Superior temporal gyrus (tissue), 1 donor: ENCODE results near the gene CTNNA2.

Source experiments
- DNase-seq: peaks from one replicate; pipeline ENCODE4 v3.0.0-alpha.2; 2016; ENCODE audit errors: extremely low spot score

The CTNNA2 gene

DNA sequence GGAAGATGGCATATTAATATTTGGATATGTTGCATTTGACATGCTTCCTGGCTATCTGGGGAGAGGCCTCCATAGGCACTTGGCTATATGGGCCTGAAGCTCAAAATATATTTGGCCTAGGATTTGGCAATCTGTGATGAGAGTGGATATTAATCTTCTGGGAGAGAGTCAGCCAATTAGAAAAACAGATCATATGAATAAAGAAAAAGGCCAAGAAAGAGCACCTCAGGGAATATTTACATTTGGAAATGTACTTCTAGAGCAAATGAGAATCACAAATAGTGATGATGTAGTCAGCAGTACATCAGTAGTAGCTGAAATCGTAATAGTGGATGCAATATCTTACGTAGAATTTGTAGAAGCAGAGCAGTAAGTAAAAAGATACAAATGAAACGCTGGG, 277.0 kb downstream of the CTNNA2 start:
- DNase-seq: no peak

GRCh38 chr2:79792090-79792489, 279.2 kb downstream of the CTNNA2 start:
- DNase-seq: no peak

DNA sequence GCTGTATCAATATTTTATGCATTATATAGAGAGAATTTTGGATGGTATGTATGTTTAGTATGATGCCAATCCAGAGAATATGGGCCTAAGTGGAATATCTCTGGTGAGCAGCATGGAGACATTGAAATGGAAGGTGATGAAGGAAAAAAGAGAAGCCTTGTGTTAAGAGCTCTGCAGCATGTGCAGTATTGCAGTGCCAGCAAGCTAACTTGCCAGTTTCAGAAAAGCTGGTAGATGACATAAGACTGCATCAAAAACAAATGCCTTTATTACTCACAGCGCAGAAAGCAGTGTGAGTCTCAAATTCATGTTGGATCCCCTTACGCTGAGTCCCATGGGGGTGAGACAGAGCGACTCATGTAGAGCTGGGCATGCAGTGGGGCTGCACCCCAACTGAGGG, 280.2 kb downstream of the CTNNA2 start:
- DNase-seq: peak; percentile 44

DNA sequence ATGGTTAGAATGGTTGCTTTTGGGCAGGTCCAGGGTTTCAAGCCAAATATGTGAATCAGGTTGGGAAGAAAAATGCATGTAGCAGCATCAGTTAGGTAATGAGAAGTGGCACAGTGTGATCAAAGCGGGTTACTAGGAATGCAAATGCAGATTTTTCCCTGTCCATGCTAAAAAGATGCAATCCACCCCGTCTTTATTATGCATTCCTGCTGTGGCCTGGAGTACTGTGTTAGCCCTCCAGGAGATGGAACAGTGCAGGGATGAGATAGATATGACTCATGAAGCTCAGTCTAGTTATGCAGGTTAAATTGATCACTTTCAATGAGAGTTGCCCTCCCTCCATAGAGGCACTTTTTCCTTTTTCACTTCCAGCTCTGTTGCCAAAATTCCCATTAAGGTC, 283.8 kb downstream of the CTNNA2 start:
- DNase-seq: no peak

GRCh38 chr2:79798776-79799175, 285.9 kb downstream of the CTNNA2 start:
- DNase-seq: no peak

GRCh38 chr2:79799729-79800128, 286.9 kb downstream of the CTNNA2 start:
- DNase-seq: no peak

DNA sequence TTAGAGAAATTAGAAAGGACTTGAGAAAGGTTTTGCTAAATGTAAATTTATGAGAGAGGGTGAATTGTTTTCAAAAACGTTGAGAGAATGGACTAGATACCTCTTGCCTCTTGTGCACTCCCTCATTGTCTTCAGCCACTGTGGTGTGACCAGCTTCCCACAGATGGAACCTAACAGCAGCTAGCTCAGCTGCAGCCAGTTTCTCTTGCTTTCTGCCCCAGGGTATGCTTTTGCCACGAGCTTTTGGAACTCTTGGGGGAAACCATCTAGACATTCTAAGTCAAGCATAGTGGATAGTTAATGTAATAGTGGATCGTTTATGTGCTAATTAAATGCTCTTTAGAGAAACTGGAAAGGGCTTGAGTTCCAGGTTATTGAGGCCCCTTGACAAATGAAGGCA, 288.2 kb downstream of the CTNNA2 start:
- DNase-seq: no peak

DNA sequence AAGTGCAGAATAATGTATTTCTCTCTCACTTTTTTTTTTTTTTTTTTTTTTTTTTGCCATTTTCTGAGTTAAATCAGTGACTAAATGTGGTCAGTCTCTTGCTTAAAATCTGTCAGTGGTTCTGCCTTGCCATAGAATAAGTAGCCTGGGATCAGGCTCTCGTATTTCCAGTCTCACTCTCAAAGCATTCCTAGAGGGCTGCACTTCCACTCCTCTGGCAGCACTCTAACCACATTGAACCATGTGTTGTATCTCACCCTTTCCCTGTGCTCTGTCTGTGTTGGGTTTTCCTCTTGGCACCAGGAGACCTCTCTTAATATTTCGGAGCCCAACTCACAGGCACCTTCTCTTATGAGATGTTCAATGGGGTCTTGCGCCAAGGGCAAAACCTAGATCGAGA, 304.4 kb downstream of the CTNNA2 start:
- no peak for DNase-seq

- no peak for DNase-seq
Observed at GRCh38 chr2:79820281-79820680, 307.4 kb downstream of the CTNNA2 start.

DNA sequence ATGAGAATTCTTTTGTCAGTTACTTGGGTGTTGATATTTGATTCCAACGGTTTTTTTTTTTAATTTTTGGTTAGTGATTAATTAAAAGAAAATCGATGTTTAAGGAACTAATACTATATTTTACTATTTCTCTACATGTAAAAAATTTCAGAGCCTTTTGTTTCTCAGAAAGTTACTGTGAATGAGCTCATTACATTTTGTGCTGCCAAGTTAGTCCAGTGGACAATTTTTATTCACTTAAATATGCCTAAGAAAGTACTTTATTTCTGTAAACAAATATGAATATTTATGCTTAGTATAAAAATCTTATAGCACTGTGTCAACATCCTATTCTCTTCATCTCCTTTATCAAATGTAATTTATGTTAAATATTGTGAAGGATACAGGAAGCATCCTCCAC, 309.3 kb downstream of the CTNNA2 start:
- no peak for DNase-seq

DNA sequence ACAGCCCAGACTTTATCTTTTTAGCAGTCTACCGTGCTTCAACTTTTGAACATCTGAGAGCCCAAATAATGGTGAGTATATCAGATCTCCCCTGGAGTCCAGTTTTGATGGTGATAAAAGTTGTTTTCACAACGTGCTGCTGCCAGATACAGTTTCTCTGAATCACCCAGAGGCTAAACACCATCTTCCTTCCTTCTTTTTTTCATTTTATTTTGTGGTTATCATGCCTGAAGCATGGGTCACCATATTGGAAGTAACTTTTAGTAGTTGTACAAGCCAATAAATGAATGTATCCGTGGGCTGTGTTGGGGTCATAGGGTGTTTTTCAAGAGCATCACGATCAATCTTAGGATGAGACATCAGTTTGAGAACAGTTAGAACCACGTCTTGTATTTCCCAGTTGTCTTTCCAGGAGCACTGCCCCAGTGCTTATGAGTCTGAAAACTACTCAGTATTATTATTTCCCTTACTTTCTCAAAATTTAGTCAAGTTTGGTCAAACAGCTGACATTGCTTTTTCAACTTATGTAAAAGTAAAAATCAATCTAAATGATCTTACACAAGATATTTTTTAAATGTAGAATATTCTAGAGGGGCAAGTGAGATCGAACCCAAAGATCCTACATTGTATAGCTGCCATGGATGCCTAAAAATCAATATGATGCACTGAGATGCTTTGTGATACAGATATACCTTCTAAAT, 311.4 kb downstream of the CTNNA2 start:
- DNase-seq: no peak

DNA sequence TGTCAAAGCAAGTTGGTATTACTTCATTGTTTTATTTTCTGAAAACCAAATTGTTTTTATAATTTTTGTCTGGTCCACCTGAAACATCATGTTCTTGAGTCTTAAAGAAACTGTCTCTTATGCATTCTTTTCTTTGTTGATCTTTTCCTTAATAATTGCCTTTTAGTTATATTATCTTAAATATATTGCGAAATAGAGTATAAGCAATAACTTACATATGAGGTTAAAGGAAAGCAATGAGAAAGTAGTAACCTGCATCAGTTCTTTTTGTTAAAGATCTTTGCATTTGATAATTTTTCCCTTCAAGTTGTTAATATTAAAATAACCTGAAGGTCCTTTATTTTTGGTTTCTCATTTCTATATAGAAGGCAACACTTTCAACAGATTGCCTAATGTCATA, 315.0 kb downstream of the CTNNA2 start:
- DNase-seq: no peak

DNA sequence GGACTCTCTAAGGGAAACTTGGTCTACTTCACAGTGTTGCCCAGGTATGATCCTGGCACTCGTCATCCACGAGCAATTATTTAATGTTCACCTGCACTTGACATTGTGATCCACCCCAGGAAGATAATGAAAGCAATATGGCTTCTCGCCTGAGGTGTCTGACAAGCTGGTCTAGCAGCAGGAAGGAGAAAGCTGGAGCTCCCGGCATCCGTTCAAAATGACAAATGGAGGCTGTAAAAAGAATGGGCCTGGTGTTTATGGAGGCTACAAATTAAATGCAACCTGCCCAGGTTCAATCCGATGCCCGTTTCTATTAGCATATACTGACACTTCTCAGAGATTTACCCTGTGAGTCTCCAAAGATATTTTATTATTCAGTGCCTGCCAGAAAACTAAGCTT, 317.6 kb downstream of the CTNNA2 start:
- no peak for DNase-seq

DNA sequence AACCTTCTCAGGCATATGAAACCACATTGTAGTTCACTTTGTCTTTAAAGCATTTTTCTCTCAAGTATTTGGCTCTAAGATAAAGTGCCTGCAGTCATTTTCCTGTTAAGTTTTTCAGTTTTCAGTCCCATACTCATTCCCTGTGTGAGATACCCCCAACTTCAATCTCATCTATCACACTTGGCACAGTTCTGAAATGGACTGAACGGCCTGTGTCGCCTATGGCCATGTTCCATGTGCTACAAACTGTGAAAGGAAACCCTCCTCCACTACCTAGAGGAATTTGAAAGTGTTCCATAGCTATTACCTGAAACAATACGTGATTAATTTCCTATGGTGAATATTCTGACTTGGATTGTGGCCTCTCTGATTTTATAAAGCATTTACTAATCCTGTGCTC, 319.1 kb downstream of the CTNNA2 start:
- DNase-seq: peak; percentile 74

DNA sequence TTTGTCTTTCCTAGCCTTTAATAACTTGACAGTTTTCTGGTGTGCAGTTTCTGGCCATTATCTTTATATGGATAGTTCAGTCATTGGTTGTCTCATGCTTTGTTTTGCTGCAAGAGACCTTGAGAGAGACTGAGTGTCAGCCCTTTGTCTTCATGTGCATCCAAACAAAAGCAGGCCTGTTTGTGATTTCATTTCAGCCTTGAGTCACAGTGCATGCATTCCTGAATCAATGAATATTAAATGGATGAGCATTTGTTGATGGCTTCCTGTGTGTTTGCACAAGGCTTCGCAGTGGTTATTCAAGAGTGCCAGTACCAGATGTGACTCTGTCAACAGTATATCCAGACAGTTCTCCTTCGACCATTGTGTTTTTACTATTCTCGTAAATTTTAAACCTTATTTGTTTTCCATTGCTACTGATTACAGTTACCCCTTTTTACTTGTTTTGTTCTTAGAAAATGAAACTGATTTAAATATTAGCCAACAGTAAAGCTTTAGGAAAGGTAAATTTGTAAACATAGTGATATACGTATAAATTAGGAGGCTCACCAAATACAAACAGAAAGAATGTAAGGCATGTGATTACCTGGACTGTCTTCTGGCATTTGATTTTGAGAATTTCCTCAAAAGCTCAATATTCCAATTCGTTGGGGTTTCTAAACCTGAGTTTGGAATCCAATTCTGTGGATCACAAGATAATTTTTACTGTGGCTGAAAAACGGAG, 319.8 kb downstream of the CTNNA2 start:
- DNase-seq: peak; percentile 89

GRCh38 chr2:79833235-79833878, 320.5 kb downstream of the CTNNA2 start:
- peak; percentile 77 for DNase-seq

GRCh38 chr2:79835911-79836310, 323.1 kb downstream of the CTNNA2 start:
- no peak for DNase-seq

GRCh38 chr2:79844011-79844410, 331.2 kb downstream of the CTNNA2 start:
- DNase-seq: no peak

GRCh38 chr2:79846878-79847277, 334.0 kb downstream of the CTNNA2 start:
- DNase-seq: no peak

DNA sequence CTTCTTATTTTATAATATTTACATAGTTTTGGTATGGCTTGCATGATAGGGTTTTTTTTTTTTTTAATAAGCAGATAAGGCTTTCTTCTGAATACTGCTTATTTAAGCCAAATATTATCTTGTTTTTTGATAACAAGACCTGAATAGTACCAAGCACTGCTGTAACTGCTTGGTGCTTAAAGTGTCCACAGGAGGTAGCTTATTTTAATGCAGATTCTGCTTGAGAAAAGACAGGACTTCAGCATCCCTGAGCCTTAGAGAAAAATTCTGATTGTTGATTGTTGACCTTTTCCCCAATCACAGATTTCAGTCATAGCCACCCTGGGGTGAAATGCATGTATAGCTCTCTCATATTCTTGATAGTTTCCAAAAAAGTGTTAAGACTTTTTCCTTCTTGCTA, 336.4 kb downstream of the CTNNA2 start:
- DNase-seq: no peak

GRCh38 chr2:79849949-79850348, 337.1 kb downstream of the CTNNA2 start:
- no peak for DNase-seq

- no peak for DNase-seq
Observed at GRCh38 chr2:79850912-79851311, 338.1 kb downstream of the CTNNA2 start.
